Occipital lobe (tissue), 2 donors: ENCODE results near the gene ZNF285. TPM values are rescaled to one million over a fixed set of nuclear protein-coding genes. Genes with fewer than 3 reads are reported as not detected.
"Not testable (repeated sequence)": the region's sequence is repeated elsewhere in the genome, so short reads cannot be mapped to it uniquely, and the experiment has no call there.

Experiments
- DNase-seq: peaks from one replicate; lab custom pipeline; 2025; lab: John Stamatoyannopoulos, UW
- total RNA-seq: library from RNA; depleted of rRNA; stranded (reverse); fragments of >200 nt; gene quantifications from one replicate; pipeline ENCODE4 v1.2.3, GENCODE V29; 2014

The ZNF285 gene
- 36.3 TPM for total RNA-seq

DNA sequence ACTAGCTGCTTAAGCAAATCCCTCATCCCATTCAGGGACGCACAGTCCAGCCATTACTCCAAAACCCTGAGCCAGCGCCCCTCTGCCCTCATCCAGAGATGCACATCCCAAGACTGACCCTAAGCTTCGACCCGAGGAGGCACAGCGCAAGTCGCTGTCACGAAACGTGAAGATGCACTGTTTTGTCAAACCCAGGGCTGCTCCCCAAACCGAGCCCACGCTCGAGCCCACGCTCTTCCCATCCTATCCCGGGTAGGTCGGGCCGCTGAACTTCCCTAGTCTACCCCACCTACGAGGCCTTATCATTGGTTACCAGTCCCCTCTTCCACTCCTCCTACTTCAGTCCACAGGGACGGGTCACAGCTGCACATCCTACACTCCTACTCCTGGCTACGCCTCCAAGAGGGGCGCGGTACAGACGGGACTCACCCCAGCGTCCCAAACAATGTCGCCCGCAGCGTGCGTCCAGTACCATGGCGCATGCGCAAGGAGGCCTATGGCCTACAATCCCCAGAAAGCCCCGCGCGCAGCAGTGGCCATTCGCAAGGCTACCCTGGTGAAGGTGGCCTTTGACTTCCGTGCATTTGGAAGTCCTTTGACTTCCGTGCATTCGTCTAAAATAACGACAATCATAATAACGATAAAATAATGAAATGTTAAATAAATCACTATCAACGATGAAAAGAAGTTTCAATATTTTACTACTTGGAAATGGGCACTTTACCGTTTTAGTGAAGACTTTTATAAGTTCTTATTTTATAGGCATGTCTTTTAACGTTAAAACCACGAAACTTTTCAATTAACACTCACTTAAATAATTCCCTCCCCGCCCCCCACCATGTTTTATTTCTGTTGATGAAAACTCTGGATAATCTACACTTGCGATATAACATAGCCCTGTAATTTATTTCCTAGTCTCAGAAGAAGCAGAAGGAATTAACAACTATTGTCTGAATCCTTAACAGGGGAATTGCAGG, at the start of gene ZNF285:
TSS of gene ZNF285 (minus strand) at position 470 of the 977 bp plus-strand sequence. CDS start 4,395 bp downstream, outside the sequence.
- DNase-seq = no peak

GRCh38 chr19:44447916-44448674, 46.7 kb upstream of the ZNF285 start, which contains the start of gene ZNF229:
Gene ZNF229 (minus strand): TSS chr19:44448472. CDS start chr19:44442847, 5,625 bp downstream.
- DNase-seq = peak; percentile 57

DNA sequence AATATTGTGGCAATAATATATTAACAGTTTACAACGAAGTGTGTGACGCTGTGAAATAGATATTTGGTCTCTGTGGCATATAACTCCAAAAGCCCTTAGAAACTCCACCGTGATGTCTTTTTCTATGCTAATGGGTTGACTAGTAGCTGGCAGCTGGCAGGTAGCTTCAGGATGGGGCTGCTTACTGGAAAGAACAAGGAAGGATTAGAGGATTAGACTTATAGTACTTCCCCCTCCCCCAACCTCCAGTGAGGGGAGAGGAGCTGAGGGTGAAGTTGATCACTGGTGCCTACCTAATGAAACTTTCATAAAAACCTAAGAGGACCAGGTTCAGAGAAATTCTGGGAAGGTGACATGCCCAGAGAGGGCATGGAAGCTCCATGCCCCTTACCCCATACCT, 37.0 kb upstream of the ZNF285 start:
- no peak for DNase-seq

- no peak for DNase-seq
Observed at GRCh38 chr19:44435441-44435840, 34.0 kb upstream of the ZNF285 start.

- no peak for DNase-seq
Observed at GRCh38 chr19:44430956-44431355, 29.5 kb upstream of the ZNF285 start.

DNA sequence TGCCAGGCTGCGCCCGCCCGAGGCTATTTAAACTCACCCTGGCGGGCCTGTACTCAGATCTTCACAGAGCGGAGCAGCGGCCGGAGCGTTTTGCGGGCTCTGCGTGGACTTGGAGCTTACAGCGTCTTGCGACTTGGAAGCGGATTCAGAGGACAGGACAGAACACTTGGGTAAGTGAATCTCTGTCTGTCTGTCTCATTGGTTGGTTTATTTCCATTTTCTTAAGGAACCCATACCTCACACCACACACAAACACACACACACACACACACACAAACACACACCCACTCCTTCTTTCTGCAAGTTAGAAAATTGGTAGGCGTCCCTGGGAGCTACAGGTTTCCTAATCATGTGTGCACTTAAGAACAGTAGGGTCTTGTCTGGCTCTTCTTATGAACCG, 14.1 kb upstream of the ZNF285 start:
- not testable (repeated sequence) for DNase-seq

DNA sequence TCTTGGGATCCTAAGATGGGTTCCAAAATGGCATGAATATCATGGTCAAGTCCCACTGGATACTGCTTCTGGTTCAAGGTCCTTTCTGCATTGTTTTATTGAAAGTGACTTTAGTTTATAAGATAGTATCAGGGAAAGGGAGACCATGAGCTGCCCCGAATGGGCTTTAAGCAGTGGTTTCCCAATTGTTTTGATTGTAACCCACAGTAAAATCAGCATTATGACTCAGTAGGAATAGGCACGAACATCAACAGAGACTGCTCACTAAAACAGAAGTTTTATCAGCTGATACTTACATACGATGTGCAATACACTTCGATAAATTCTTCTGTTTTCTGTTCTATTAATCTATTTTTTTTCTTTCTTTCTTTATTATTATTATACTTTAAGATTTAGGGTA, 12.1 kb downstream of the ZNF285 start:
- DNase-seq = not testable (repeated sequence)

DNA sequence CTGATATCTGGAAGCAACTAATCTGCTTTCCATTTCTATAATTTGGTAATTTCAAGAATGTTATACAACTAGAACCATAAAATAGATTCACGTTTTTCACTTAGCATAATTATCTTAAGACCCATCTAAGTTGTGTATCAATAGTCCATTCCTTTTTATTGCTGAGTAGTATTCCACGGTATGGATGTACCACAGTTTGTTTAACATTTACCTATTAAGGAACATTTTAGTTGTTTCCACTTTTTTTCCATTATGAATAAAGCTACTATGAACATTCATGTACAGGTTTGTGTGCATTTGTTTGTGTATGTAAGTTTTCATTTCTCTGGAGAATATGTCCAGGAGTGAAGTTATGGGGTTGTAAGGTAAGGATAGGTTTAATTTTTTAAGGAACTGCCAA, 26.6 kb downstream of the ZNF285 start:
- no peak for DNase-seq

DNA sequence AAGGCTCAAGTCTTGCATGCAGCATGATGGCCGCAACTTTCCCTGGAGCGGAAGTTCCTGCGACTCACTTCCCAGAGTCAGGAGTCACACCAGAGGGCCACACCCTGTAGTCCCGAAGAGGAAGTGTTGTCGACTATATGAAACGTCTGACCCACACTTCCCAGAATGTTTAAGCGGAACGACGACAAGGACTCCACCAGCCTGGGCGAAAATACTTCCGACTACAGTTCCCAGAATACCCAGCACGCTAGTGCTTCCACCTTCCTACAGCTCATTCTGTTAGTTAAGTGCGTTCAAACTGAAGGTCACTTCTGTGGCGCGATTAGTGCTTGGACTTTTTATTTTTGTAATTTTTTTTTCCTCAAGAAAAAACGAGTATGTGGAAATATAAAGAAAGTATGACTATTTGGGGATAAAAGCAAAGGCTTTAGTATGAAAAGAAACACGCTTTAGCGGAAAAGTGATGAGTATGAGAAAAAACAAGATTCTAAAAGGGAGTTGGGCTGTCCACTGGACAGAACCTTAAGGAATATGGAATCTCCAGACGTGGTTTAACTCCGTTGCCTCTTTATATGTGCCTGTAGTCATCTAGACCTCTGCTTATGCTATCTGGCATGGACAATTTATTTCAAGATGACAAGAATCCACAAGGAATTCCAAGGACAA, 29.5 kb downstream of the ZNF285 start:
- DNase-seq = no peak

- no peak for DNase-seq
Observed at GRCh38 chr19:44367024-44367423, 34.4 kb downstream of the ZNF285 start.

DNA sequence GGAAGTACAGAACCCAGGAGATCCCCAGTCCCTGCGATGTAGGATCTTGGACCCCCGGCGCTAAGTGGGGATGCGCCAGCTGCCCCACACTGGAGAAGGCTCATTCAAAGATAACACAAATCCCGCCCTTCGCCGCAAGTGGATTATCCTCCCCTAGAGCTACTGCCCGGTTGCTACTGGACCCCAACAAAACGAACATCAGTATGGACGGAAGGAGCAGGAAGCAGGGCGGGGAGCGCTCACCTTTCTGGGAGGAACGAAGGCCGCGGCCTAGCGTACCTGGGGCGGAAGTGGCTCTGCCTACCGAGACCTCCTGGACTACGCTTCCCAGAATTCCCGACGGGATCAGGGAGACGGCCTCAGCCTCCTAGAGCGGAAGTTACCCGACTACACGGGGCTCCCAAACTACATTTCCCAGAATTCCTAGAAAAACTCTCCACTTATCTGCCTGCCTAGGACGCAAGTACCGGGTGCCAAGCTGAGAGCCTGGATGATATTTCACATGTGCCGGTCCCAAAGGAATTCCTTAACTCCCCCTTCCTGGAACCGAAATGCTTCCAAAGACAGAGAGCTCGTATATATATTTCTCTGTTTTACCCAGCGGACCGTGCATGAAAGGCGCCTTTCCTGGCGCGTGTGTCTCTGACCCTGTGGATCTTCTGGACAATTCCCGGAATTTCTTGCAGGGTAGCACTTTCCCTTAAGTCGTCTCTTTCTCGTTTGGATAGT, 44.9 kb downstream of the ZNF285 start, which contains the start of gene ZNF112:
TSS of gene ZNF112 (minus strand) at position 298 of the 729 bp plus-strand sequence. CDS start 16,141 bp downstream, outside the sequence.
- DNase-seq = peak; percentile 90

DNA sequence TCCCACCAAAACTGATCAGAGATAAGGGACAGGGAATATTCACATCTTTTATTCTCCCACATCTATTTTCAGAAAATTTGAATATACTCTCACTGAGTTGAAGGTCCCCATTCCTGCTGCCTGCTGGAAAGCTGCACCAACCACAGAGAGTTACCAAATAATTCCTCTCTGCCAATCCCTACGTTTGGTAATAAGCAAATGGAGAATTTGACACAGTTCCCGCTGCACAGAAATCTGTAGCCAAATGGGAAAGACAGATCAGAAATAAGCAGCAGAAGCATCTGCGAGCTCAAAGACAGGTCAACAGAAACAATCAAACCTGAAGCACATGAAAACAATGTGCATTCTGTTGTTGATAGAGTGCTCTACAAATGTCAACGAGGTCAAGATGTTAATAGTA, 54.9 kb downstream of the ZNF285 start:
- no peak for DNase-seq

DNA sequence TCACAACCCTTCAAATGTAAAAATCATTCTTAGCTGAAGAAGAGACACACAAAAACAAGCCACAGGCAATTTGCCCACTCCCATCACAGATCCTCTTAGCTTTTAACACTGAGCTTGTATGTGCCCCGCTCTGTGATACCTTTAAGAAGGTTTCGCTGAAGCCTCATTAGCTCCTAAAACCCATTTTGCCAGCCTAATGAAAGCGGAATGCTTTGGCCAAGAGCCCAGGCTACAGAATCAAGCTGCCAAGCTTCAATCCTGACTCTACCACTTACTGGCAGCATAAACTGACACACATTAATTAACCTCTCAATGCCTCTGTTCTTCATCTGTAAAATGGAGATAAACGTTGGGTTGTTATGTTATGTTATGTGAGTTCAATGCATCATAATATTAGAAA, 55.4 kb downstream of the ZNF285 start:
- DNase-seq = no peak

- DNase-seq = no peak
Observed at GRCh38 chr19:44344255-44344654, 57.2 kb downstream of the ZNF285 start.

DNA sequence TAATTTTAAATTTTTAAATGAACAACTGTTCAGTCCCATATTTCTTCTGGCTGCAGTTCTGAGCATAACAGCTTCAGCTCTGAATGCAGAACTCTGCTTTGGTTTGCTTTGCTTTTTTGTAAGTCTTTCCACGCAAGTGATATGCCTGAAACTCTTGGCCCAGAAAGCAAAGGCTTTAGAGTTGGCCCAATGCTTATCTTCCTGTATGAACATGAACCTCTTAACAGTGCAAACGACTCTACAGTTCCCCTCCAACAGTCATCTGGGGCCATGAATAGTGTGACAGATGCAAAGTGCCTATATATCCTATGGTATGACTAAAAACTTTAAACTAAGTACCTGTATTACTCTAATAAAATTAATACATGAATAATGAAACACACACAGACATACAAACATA, 59.6 kb downstream of the ZNF285 start:
- DNase-seq = no peak

GRCh38 chr19:44334639-44335038, 66.8 kb downstream of the ZNF285 start:
- DNase-seq = not testable (repeated sequence)

Other genes with a start within 250 kb of the ZNF285 start
- gene ZNF226, start 236.5 kb downstream of the ZNF285 start, total RNA-seq = 53.0 TPM
- 45.5 TPM for gene ZNF227, start 189.1 kb downstream of the ZNF285 start, total RNA-seq
- 13.1 TPM for gene ZNF233, start 141.7 kb downstream of the ZNF285 start, total RNA-seq
- gene ZNF235, start 96.6 kb downstream of the ZNF285 start, total RNA-seq = 19.0 TPM
- gene ZNF112, start 44.9 kb downstream of the ZNF285 start, total RNA-seq = 24.8 TPM
- 23.1 TPM for gene ZNF229, start 46.9 kb upstream of the ZNF285 start, total RNA-seq
- 19.5 TPM for gene ZNF180, start 98.9 kb upstream of the ZNF285 start, total RNA-seq
- not detected for gene CEACAM20, start 128.1 kb upstream of the ZNF285 start, total RNA-seq
- gene IGSF23, start 212.0 kb upstream of the ZNF285 start, total RNA-seq = not detected
- 26.5 TPM for gene PVR, start 242.3 kb upstream of the ZNF285 start, total RNA-seq